ENCODE results near the gene PAQR4. TPM values are rescaled to one million over a fixed set of nuclear protein-coding genes. Genes with fewer than 3 reads are reported as not detected.

PAQR4 gene
- total and polyA plus RNA-seq, 10 of the 15 experiments (the other 5 are each of a cell fraction or from before 2014, with no cell fraction given): 0.39 to 31.8 (median 13.5) TPM

- no peak overlapping the region for H2AFZ ChIP-seq (ENCODE audit: control insufficient read depth, low read depth, low read length)
- no peaks in the 10 kb centered on the region for H4K20me1 ChIP-seq (ENCODE audit: control insufficient read depth, insufficient read depth)
- BruUV-seq (replicated peaks): no TSS peak
- RAD21 ChIA-PET (ENCODE audit: unreplicated experiment): no interaction called here
- TF ChIP-seq EP300 (IDR thresholded peaks at IDR 0.05; ENCODE audit: borderline replicate concordance in 1 of 2, control insufficient read depth in 1 of 2, low read depth in 2 of 2, low read length in 2 of 2): no peak
- ATAC-seq: no peak
- no peaks in the 10 kb centered on the region for H3K27me3 ChIP-seq (replicated peaks in 1 of 2; ENCODE audit: control insufficient read depth in 2 of 2, insufficient read depth in 2 of 2, low read length in 1 of 2)
- no peak overlapping the region for H3K4me3 ChIP-seq
- peaks cover 10 to 16% of the 10 kb centered on the region in 2 experiments; a peak in 3 of 4 replicates for H3K36me3 ChIP-seq (ENCODE audit: control insufficient read depth in 2 of 2, insufficient read depth in 2 of 2, low read length in 1 of 2)
- no peaks in the 10 kb centered on the region for H3K9me3 ChIP-seq (replicated peaks; ENCODE audit: control insufficient read depth, insufficient read depth, low read length)
- no peak overlapping the region for H3K9ac ChIP-seq (ENCODE audit: control insufficient read depth, insufficient read depth, low read length)
- no peak overlapping the region for H3K27ac ChIP-seq (ENCODE audit: control insufficient read depth, insufficient read depth)
- SMC1A ChIA-PET (ENCODE audit: uncharacterized antibody, unreplicated experiment): no interaction called here
- intact Hi-C loops (cut with micrococcal nuclease; ENCODE audit: unreplicated experiment): no loop called here
- in situ Hi-C loops (cut with MboI): no loop called here
- H3K4me2 ChIP-seq (ENCODE audit: control insufficient read depth, insufficient read depth): no peak overlapping the region
- no peak for FAIRE-seq
- H3K4me1 ChIP-seq (ENCODE audit: control insufficient read depth, insufficient read depth, low read length): peaks cover 5% of the 10 kb centered on the region; the same call in 1 of the 2 replicates
- POLR2A ChIA-PET: no interaction called here
- H3K79me2 ChIP-seq (ENCODE audit: control insufficient read depth, insufficient read depth, low read length): no peaks in the 10 kb centered on the region
- DNase-seq (ENCODE audit: low read depth, low spot score): no peak
- 98% methylated on average over 12 of the region's 12 CpGs for WGBS (ENCODE audit: insufficient coverage, insufficient replicate concordance, low lambda C conversion rate, missing lambda C conversion rate)
- CTCF ChIA-PET: no interaction called here
Observed at GRCh38 chr16:2938206-2938605, 30.9 kb upstream of the PAQR4 start.

- Histone ChIP-seq H3K9ac (ENCODE audit: control insufficient read depth, insufficient read depth, low read length) (no peak overlapping the region), H3K36me3 (ENCODE audit: control insufficient read depth in 2 of 2, insufficient read depth in 2 of 2, low read length in 1 of 2) (peaks cover 10 to 15% of the 10 kb centered on the region in 2 experiments; a peak in 3 of 4 replicates), H3K4me2 (ENCODE audit: control insufficient read depth, insufficient read depth) (no peak overlapping the region), H3K9me3 (replicated peaks; ENCODE audit: control insufficient read depth, insufficient read depth, low read length) (no peaks in the 10 kb centered on the region), H3K4me3 (no peak overlapping the region), H3K4me1 (ENCODE audit: control insufficient read depth, insufficient read depth, low read length) (peaks cover 5% of the 10 kb centered on the region; the same call in 1 of the 2 replicates), H3K27me3 (replicated peaks in 1 of 2; ENCODE audit: control insufficient read depth in 2 of 2, insufficient read depth in 2 of 2, low read length in 1 of 2) (no peaks in the 10 kb centered on the region), H4K20me1 (ENCODE audit: control insufficient read depth, insufficient read depth) (no peaks in the 10 kb centered on the region), H3K27ac (ENCODE audit: control insufficient read depth, insufficient read depth) (no peak overlapping the region), H3K79me2 (ENCODE audit: control insufficient read depth, insufficient read depth, low read length) (no peaks in the 10 kb centered on the region), H2AFZ (ENCODE audit: control insufficient read depth, low read depth, low read length) (no peak overlapping the region)
- ChIA-PET POLR2A (interaction anchor here (0.6 kb wide), 1 partner anchor 13 kb away, joined by 3 read pairs; no protein-coding TSS in a partner anchor), SMC1A (ENCODE audit: uncharacterized antibody, unreplicated experiment) (interaction anchor here (1.0 kb wide), 1 partner anchor 20 kb away, joined by 3 read pairs; no protein-coding TSS in a partner anchor), CTCF (interaction anchor here (1.0 to 2.5 kb wide), 4 partner anchors 13 to 101 kb away, joined by 3 to 14 read pairs (median 4); no protein-coding TSS in a partner anchor), RAD21 (ENCODE audit: unreplicated experiment) (no interaction called here)
- no peak for TF ChIP-seq E4F1 (IDR thresholded peaks at IDR 0.05; ENCODE audit: borderline replicate concordance, partially characterized antibody)
- no peak for TF ChIP-seq JUNB (IDR thresholded peaks at IDR 0.05)
- TF ChIP-seq SUZ12 (IDR thresholded peaks at IDR 0.05; ENCODE audit: unreplicated experiment): no peak
- no peak for TF ChIP-seq SREBF1 (IDR thresholded peaks at IDR 0.05; ENCODE audit: low read length)
- no peak for TF ChIP-seq NBN (IDR thresholded peaks at IDR 0.05)
- TF ChIP-seq TBL1XR1 (IDR thresholded peaks at IDR 0.05; ENCODE audit: low read depth, low read length): no peak
- no peak for TF ChIP-seq ATF2 (IDR thresholded peaks at IDR 0.05; ENCODE audit: low read length)
- TF ChIP-seq EED (IDR thresholded peaks at IDR 0.05; ENCODE audit: low read depth): no peak
- no peak for TF ChIP-seq ZNF207 (IDR thresholded peaks at IDR 0.05; ENCODE audit: borderline replicate concordance)
- TF ChIP-seq RCOR1 (conservative IDR thresholded peaks at IDR 0.05; ENCODE audit: low read depth, low read length): no peak
- WGBS (ENCODE audit: insufficient coverage, insufficient replicate concordance, low lambda C conversion rate, missing lambda C conversion rate): 92% methylated on average over 2 of the region's 2 CpGs
- no TSS peak for BruUV-seq (replicated peaks)
- intact Hi-C loops (cut with micrococcal nuclease; ENCODE audit: unreplicated experiment) (no loop called here), in situ Hi-C loops (cut with MboI) (no loop called here)
- no peak for FAIRE-seq
- no peak for ATAC-seq
- no peak for DNase-seq (ENCODE audit: low read depth, low spot score)
Observed at GRCh38 chr16:2939968-2940367, 29.2 kb upstream of the PAQR4 start.
